Measurements from ENCODE around the gene R3HCC1L.

- TF ChIP-seq CTCF (IDR thresholded peaks at IDR 0.05) (no peak), POLR2A (IDR thresholded peaks at IDR 0.05) (no peak)
Observed at GRCh38 chr10:98223874-98224273, 89.4 kb downstream of the R3HCC1L start.
